Liver (tissue), 3 donors: ENCODE data around the gene PDZRN4.
"Not testable (repeated sequence)": the region's sequence is repeated elsewhere in the genome, so short reads cannot be mapped to it uniquely, and the experiment has no call there.

ENCODE experiments used
- ATF3 ChIP-seq: IDR thresholded peaks from 2 replicates; pipeline ENCODE4 v1.6.1; 2016; ENCODE audit warnings: antibody characterized with exemption
- CTCF ChIP-seq: fragments of 150-350 bp; IDR thresholded peaks from 2 replicates; pipeline ENCODE4 v1.5.1; 2017; ENCODE audit warnings: improper control_type of control experiment, low read depth, low read length; ENCODE audit not compliant: missing input control
- FOXA1 ChIP-seq: IDR thresholded peaks from 2 replicates; pipeline ENCODE4 v1.6.1; 2016; ENCODE audit warnings: antibody characterized with exemption
- GABPA ChIP-seq, 2 donors: IDR thresholded peaks in 1 of 2; conservative IDR thresholded peaks in 1 of 2; 2 replicates each; pipeline ENCODE4 v1.6.1; 2016; ENCODE audit warnings: antibody characterized with exemption in 2 of 2, mild to moderate bottlenecking in 1 of 2, moderate library complexity in 1 of 2
- JUND ChIP-seq, 2 donors: IDR thresholded peaks; 2 replicates each; pipeline ENCODE4 v1.6.1; 2016; ENCODE audit warnings: antibody characterized with exemption in 2 of 2
- NR2F2 ChIP-seq: IDR thresholded peaks from 2 replicates; pipeline ENCODE4 v1.6.1; 2016; ENCODE audit warnings: antibody characterized with exemption
- RAD21 ChIP-seq, 2 donors: IDR thresholded peaks; 2 replicates each; pipeline ENCODE4 v1.6.1; 2016; ENCODE audit warnings: antibody characterized with exemption in 2 of 2, mild to moderate bottlenecking in 2 of 2
- REST ChIP-seq: IDR thresholded peaks from 2 replicates; pipeline ENCODE4 v1.6.1; 2016; ENCODE audit warnings: antibody characterized with exemption, mild to moderate bottlenecking
- RXRA ChIP-seq, 2 donors: IDR thresholded peaks; 2 replicates each; pipeline ENCODE4 v1.6.1; 2017 to 2018; ENCODE audit warnings: antibody characterized with exemption in 2 of 2, mild to moderate bottlenecking in 1 of 2
- SP1 ChIP-seq: IDR thresholded peaks from 2 replicates; pipeline ENCODE4 v1.6.1; 2018; ENCODE audit warnings: antibody characterized with exemption, mild to moderate bottlenecking
- TAF1 ChIP-seq: conservative IDR thresholded peaks from 2 replicates; pipeline ENCODE4 v1.6.1; 2016; ENCODE audit warnings: antibody characterized with exemption, mild to moderate bottlenecking
- TF ChIP-seq, protein P1 (sequence below): IDR thresholded peaks from 2 replicates; pipeline ENCODE4 v1.6.1; 2016; ENCODE audit warnings: antibody characterized with exemption
- TF ChIP-seq, protein P2 (sequence below): IDR thresholded peaks from 2 replicates; pipeline ENCODE4 v1.6.1; 2016; ENCODE audit warnings: antibody characterized with exemption
- donor health status: healthy.
- donor health status: healthy.

- not testable (repeated sequence) for TF ChIP-seq FOXA1; JUND (IDR thresholded peaks at IDR 0.05); CTCF; RXRA (IDR thresholded peaks at IDR 0.05); GABPA (IDR thresholded peaks at IDR 0.05 in 1 of 2, conservative IDR thresholded peaks at IDR 0.05 in 1 of 2); REST; TAF1; RAD21 (IDR thresholded peaks at IDR 0.05); SP1; ATF3; NR2F2
- TF ChIP-seq, protein P1, sequence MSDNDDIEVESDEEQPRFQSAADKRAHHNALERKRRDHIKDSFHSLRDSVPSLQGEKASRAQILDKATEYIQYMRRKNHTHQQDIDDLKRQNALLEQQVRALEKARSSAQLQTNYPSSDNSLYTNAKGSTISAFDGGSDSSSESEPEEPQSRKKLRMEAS: not testable (repeated sequence)
- TF ChIP-seq, protein P2, sequence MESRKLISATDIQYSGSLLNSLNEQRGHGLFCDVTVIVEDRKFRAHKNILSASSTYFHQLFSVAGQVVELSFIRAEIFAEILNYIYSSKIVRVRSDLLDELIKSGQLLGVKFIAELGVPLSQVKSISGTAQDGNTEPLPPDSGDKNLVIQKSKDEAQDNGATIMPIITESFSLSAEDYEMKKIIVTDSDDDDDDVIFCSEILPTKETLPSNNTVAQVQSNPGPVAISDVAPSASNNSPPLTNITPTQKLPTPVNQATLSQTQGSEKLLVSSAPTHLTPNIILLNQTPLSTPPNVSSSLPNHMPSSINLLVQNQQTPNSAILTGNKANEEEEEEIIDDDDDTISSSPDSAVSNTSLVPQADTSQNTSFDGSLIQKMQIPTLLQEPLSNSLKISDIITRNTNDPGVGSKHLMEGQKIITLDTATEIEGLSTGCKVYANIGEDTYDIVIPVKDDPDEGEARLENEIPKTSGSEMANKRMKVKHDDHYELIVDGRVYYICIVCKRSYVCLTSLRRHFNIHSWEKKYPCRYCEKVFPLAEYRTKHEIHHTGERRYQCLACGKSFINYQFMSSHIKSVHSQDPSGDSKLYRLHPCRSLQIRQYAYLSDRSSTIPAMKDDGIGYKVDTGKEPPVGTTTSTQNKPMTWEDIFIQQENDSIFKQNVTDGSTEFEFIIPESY: not testable (repeated sequence)
Observed at GRCh38 chr12:41179507-41179906, 8.6 kb upstream of the PDZRN4 start.
